HG03196 (cell line): ENCODE data around the gene SLC25A25.
"Not testable (repeated sequence)": the region's sequence is repeated elsewhere in the genome, so short reads cannot be mapped to it uniquely, and the experiment has no call there.

Source experiments
- ATAC-seq: cut with Tn5 transposase; IDR thresholded peaks from one replicate; pipeline ENCODE4 v1.9.1; 2021; ENCODE audit not compliant: unreplicated experiment

Gene SLC25A25

DNA sequence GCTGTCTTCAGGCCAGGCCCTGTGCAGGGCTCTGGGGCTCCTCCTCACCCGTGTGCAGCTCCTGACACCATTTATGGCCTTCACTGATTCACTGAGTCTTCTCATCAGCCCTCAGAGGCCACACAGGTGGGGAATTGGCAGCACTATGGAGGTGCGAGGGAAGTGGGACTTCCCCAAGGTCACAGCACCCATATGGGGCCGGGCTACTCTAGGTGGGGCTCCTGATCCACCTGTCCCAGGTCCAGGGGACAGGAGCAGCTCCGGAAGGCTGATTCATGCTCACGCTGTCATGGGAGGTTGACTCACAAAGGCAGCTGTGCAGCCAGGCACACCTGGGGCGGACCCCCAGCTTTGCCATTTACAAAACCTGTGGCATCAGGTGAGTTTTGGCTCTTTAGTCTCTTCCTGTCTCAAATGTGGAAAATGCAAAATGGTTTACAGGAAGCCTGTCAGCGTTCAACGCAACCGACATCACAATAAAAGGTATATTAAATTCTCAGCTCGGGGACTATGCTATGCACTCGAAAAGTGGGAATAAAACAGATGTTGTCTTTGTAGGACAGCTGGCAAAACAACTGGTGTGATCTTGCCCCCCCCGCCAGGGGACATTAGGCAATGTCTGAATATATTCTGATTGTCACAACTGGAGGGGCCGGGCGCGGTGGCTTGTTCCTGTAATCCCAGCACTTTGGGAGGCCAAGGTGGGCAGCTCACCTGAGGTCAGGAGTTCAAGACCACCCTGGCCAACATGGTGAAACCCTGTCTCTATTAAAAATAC lies 15.9 kb upstream of the SLC25A25 start:
- no peak for ATAC-seq

DNA sequence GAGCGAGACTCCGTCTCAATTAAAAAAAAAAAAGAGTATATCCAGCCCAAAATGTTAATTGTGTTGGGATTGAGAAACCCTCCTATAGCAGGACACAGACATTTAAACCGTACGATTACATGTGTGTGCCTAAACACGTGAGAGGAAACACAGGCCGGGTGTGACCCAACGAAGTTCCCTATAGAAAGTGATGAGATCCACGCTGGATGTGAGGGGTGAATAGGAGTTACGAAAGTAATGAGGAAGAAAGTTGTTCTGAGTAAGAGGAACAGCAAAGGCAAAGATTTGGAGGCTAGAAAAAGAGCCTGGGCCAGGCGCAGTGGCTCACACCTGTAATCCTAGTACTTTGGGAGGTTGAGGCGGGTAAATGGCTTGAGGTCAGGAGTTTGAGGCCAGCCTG lies 14.5 kb upstream of the SLC25A25 start:
- ATAC-seq: no peak

- no peak for ATAC-seq
Observed at GRCh38 chr9:128054087-128054486, 13.9 kb upstream of the SLC25A25 start.

DNA sequence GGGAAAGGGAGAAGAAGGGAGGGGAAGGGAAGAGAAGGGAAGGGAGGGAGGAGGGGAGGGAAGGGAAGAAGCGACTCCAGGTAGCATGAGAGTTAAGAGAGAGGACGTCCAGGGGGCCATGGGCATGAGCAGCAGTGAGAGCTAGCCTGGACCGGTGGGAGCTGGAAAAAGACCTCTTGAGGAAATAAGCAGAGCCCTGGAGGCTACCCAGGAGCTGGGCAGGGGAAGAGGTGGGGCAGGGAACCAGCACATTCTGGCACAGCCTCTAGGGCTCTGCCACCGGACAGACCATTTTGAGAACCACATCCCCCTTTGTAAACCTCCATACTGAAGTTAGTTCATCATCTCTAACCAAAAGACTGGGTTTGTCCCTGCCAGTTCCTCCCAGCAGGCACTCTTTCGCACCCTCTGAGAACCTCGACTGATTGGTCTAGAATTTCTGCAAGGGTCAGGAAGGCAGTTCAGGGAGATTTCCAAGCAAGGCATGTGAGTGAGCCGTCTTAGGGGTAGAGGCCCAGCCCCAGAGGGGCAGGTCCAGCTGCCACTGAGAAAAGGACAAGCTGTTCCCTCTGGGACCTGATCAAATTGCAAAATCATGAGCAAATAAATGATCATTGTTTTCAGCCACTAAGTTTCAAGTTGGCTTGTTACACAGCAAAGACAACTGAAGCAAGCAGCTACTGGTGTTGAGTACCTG lies 12.5 kb upstream of the SLC25A25 start:
- no peak for ATAC-seq

- no peak for ATAC-seq
Observed at GRCh38 chr9:128056086-128056485, 11.9 kb upstream of the SLC25A25 start.

DNA sequence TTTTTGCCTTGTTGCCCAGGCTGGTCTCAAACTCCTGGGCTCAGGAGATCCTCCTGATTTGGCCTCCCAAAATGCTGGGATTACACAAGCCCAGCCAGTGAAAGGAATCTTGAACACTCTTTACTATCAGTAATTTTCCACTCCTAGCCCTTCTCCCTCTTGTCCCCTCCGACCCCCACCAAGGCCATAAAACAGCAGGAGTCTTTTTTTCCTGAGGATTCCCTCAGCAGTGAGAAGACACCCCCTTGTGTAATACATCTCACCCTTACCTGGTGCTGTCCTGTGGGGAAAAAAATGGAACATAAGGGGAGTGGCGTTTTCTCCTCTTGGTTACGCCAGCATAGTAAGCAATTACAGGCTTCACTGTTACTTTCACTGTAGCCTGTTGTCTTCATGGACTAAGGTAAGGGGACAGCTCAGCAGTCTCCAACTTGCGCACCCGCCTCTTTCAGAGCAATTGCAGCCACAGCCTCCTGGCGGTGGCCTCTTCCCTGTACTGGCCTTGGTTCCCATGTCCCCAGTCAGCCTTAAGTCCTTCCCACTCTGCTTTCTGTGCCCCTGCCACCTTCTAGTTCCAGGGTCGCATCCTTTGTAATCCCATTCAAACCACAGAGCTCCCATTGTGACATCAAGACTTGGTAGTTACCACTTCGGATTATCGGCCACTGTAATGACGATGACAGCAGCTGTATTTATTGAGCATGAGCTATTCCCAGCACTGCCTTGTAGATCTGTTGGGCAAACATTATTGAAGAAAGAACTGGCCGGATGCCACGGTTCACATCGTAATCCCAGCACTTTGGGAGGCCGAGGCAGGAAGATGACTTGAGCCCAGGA lies 10.9 kb upstream of the SLC25A25 start:
- ATAC-seq: no peak

DNA sequence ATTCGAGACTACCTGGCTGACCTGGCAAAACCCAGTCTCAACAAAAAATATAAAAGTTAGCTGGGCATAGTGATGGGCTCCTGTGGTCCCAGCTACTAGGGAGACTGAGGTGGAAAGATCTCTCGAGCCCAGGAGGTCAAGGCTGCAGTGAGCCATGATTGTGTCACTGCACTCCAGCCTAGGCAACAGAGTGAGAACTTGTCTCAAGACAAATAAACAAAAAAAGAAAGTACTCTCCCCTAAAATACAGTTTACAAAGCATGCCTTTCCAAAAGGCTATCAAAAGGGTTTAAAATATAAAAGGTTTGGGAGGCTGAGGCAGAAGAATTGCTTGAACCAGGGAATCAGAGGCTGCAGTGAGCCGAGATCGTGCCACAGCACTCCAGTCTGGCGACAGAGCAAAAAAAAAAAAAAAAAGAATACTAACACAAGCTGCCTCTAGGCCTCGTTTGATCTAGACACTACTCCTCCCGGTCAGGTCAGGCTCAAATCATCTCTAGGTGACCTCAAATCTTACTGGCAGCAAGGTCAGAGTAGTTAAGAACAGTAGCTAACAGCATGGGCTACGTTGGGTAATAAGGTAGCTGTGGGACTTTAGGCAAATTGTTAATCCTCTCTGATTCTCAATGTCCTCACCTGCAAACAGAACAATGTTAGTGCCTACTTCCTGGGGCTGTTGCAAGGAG lies 10.2 kb upstream of the SLC25A25 start:
- no peak for ATAC-seq

GRCh38 chr9:128059365-128059983 lies 8.6 kb upstream of the SLC25A25 start:
- no peak for ATAC-seq

- ATAC-seq: no peak
Observed at GRCh38 chr9:128061275-128061960, 6.6 kb upstream of the SLC25A25 start.

DNA sequence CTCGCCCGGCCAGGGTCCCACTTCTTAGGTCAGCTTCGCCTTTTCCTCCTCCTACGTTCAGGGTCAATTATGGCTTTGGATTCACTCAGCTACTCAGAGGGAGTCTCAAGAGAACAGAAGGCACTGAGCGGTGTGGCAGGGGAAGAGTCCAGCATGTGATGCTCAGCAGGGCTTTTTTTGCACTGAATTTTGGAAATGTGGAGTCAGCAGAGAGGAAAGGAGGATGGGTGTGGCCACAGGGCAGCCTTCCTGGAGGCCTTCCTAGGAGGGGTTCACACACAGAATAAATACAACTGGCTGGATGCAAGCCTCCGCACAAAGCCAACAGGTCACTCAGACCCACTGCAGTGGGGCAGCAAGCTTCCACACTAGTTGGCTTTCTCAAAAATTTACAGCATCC lies 5.8 kb upstream of the SLC25A25 start:
- no peak for ATAC-seq

DNA sequence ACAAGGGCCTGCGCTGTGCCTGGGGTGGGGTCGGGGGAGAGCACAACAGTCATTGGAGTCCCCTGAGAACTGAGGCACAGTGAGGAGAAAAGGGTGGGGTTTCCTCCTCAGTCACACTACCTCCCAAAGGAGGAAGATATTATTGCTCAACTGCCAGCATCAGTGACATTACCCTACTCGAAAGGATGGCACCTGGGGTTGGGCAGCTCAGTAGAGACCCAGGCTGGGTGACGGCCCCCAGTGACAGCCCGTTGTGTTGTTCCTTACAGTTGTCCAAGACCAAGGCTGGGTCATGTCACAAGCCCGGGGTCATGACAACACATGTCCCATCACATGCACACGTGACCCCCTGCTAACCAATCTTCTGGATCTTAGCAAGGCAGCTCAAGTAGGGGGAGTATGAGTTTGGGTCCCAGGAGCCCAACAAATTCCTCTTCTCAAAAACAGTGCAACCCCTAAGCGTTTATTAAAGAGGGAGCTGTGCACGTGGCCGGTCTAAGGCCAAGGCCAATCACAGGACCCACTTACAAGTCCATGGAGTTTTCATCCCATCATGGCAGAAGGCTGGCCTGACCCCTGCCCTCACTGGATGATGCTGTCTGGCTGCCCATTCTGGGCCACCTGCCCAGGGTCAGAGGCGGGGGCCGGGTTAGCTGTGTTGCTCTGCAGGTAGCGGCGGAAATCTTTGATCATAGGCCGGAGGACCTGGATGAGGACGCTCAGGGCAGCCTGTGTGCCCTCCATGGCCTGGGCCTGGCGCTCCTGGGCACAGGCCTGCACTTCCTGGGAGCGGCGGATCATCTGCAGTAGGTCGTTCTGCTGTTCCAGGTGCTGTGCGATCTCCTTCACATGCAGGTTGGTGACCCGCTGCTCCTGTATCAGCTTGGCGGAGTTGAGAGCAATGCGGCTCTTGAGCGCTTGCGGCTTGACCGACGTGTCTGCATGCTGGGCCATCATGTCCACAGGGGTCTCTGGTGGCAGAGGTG lies 4.9 kb upstream of the SLC25A25 start:
- ATAC-seq: no peak

GRCh38 chr9:128065907-128066712 lies 1.9 kb upstream of the SLC25A25 start:
- ATAC-seq: no peak

GRCh38 chr9:128066713-128067644 lies 1.1 kb upstream of the SLC25A25 start, which contains the start of gene NAIF1:
Gene NAIF1, minus strand, starts transcription at chr9:128067320. Its CDS starts 219 bp downstream, at chr9:128067101.
- peak; percentile 60 for ATAC-seq

DNA sequence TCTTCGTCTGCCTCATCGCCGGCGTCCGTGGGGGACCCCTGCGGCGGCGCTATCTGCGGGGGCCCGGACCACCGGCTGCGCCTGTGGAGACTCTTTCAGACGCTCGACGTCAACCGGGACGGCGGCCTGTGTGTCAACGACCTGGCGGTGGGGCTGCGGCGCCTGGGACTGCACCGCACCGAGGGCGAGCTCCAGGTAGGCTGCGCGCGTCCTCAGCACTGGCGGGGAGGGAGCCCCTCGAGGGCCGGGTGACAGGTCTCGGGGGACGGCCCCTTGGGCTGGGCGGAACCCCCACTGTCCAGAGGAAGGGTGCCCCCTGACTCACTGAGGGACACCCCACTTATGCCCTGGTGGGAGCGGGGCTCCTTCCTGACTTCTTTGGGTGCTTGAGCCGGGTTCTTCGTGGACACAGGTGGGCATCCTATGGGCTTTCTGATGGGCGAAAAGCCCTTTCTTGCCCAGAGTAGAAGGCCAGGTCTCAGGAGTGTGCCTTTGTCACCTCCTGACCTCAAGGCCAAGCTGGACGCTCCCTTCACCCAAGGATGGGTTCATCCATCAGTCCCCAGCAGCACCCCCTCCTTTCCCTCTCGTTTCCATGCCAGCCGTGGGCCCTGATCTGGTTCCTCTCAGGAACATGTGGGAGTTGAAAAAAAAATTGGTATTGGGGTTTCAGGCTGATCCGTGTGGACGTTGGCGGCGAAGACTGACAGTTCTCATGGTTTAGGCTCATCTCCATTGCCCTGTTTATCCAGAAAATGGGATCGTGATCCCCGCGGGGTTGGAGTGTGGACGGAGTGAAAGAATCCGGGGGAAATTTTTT lies 564 bp downstream of the SLC25A25 start:
- ATAC-seq: peak; percentile 8

DNA sequence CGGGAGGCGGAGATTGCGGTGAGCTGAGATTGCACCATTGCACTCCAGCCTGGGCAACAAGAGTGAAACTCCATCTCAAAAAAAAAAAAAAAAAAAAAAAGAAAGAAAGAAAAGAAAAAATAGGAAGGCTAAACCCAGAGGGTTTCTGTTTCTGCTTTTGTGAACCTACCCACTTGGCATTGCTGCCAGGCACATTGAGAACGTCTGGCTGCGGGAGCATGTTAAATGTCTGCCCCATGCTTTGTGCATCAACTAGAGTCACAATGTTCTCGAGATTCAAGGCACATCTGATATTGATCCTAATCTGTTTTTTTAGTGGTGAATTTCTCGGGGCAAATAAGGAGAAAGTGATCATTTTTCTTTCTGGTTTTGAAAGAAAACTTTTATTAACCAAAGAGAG lies 2.8 kb downstream of the SLC25A25 start:
- ATAC-seq: no peak

DNA sequence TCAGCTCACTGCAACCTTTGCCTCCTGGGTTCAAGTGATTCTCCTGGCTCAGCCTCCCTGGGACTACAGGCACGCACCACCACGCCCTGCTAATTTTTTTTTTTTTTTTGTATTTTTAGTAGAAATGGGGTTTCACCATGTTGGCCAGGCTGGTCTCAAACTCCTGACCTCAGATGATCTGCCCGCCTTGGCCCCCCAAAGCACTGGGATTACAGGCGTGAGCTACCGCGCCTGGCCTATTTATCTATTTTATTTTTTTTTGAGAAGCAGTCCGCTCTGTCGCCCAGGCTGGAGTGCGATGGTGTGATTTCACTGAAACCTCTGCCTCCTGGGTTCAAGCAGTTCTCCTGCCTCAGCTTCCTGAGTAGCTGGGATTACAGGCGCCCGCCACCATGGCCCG lies 3.4 kb downstream of the SLC25A25 start:
- ATAC-seq: not testable (repeated sequence)
